Liver (tissue), 9 donors: ENCODE results near the gene LBHD1. TPM values are rescaled to one million over a fixed set of nuclear protein-coding genes. Genes with fewer than 3 reads are reported as not detected.
A peak's percentile ranks its signal among the peaks of the same experiment; 100 is the strongest.

Experiments
- DNase-seq: peaks from one replicate; pipeline ENCODE4 v3.0.0-alpha.2; 2017; ENCODE audit warnings: low spot score
- H3K27ac ChIP-seq, 2 donors: one replicate each; pipeline ENCODE4 v1.7.0; 2013; ENCODE audit warnings: inconsistent platforms in 2 of 2, low read length in 2 of 2, control low read depth in 1 of 2, low read depth in 1 of 2, mild to moderate bottlenecking in 1 of 2
- H3K27me3 ChIP-seq, 4 donors: one replicate each; pipeline versions ENCODE4 v1.6.1 to v1.7.0; 2013; ENCODE audit warnings: low read length in 3 of 4, inconsistent platforms in 1 of 4, mild to moderate bottlenecking in 1 of 4, moderate library complexity in 1 of 4; ENCODE audit not compliant: control insufficient read depth in 4 of 4, insufficient read depth in 4 of 4
- H3K36me3 ChIP-seq, 4 donors: one replicate each; pipeline versions ENCODE4 v1.6.1 to v1.7.0; 2013; ENCODE audit warnings: low read length in 3 of 4, mild to moderate bottlenecking in 3 of 4, low read depth in 1 of 4, moderate library complexity in 1 of 4; ENCODE audit not compliant: control insufficient read depth in 4 of 4, insufficient read depth in 3 of 4
- H3K4me1 ChIP-seq, 4 donors: one replicate each; pipeline versions ENCODE4 v1.6.1 to v1.7.0; 2013; ENCODE audit warnings: low read length in 3 of 4, mild to moderate bottlenecking in 3 of 4, moderate library complexity in 1 of 4; ENCODE audit not compliant: control insufficient read depth in 4 of 4, insufficient read depth in 4 of 4
- H3K4me3 ChIP-seq, 3 donors: one replicate each; pipeline versions ENCODE4 v1.6.1 to v1.7.0; 2013; ENCODE audit warnings: low read length in 3 of 3, control low read depth in 1 of 3, low read depth in 1 of 3, mild to moderate bottlenecking in 1 of 3
- H3K9ac ChIP-seq, 2 donors: one replicate each; pipeline ENCODE4 v1.7.0; 2013; ENCODE audit warnings: low read length in 2 of 2, mild to moderate bottlenecking in 2 of 2, moderate library complexity in 2 of 2, control low read depth in 1 of 2, low read depth in 1 of 2
- H3K9me3 ChIP-seq, 4 donors: one replicate each; pipeline versions ENCODE4 v1.6.1 to v1.7.0; 2013; ENCODE audit warnings: low read length in 3 of 4; ENCODE audit not compliant: control insufficient read depth in 4 of 4
- ATF3 ChIP-seq: IDR thresholded peaks from 2 replicates; pipeline ENCODE4 v1.6.1; 2016; ENCODE audit warnings: antibody characterized with exemption
- CTCF ChIP-seq: fragments of 150-350 bp; IDR thresholded peaks from 2 replicates; pipeline ENCODE4 v1.5.1; 2017; ENCODE audit warnings: improper control_type of control experiment, low read depth, low read length; ENCODE audit not compliant: missing input control
- EGR1 ChIP-seq, 2 donors: IDR thresholded peaks; 2 replicates each; pipeline ENCODE4 v1.6.1; 2016 to 2018; ENCODE audit warnings: antibody characterized with exemption in 2 of 2, low read depth in 2 of 2
- FOXA1 ChIP-seq: IDR thresholded peaks from 2 replicates; pipeline ENCODE4 v1.6.1; 2016; ENCODE audit warnings: antibody characterized with exemption
- FOXA2 ChIP-seq: IDR thresholded peaks from 2 replicates; pipeline ENCODE4 v1.6.1; 2016; ENCODE audit warnings: antibody characterized with exemption
- GABPA ChIP-seq, 2 donors: IDR thresholded peaks in 1 of 2; conservative IDR thresholded peaks in 1 of 2; 2 replicates each; pipeline ENCODE4 v1.6.1; 2016; ENCODE audit warnings: antibody characterized with exemption in 2 of 2, mild to moderate bottlenecking in 1 of 2, moderate library complexity in 1 of 2
- HNF4A ChIP-seq, 2 donors: conservative IDR thresholded peaks; 2 replicates each; pipeline ENCODE4 v1.6.1; 2016; ENCODE audit warnings: antibody characterized with exemption in 2 of 2, mild to moderate bottlenecking in 2 of 2
- HNF4G ChIP-seq: IDR thresholded peaks from 2 replicates; pipeline ENCODE4 v1.6.1; 2016; ENCODE audit warnings: antibody characterized with exemption
- JUND ChIP-seq, 2 donors: IDR thresholded peaks; 2 replicates each; pipeline ENCODE4 v1.6.1; 2016; ENCODE audit warnings: antibody characterized with exemption in 2 of 2
- MAX ChIP-seq: IDR thresholded peaks from 2 replicates; pipeline ENCODE4 v1.6.1; 2016; ENCODE audit warnings: antibody characterized with exemption
- NR2F2 ChIP-seq: IDR thresholded peaks from 2 replicates; pipeline ENCODE4 v1.6.1; 2016; ENCODE audit warnings: antibody characterized with exemption
- RAD21 ChIP-seq, 2 donors: IDR thresholded peaks; 2 replicates each; pipeline ENCODE4 v1.6.1; 2016; ENCODE audit warnings: antibody characterized with exemption in 2 of 2, mild to moderate bottlenecking in 2 of 2
- REST ChIP-seq: IDR thresholded peaks from 2 replicates; pipeline ENCODE4 v1.6.1; 2016; ENCODE audit warnings: antibody characterized with exemption, mild to moderate bottlenecking
- RXRA ChIP-seq, 2 donors: IDR thresholded peaks; 2 replicates each; pipeline ENCODE4 v1.6.1; 2017 to 2018; ENCODE audit warnings: antibody characterized with exemption in 2 of 2, mild to moderate bottlenecking in 1 of 2
- SP1 ChIP-seq: IDR thresholded peaks from 2 replicates; pipeline ENCODE4 v1.6.1; 2018; ENCODE audit warnings: antibody characterized with exemption, mild to moderate bottlenecking
- TAF1 ChIP-seq: conservative IDR thresholded peaks from 2 replicates; pipeline ENCODE4 v1.6.1; 2016; ENCODE audit warnings: antibody characterized with exemption, mild to moderate bottlenecking
- YY1 ChIP-seq: IDR thresholded peaks from 2 replicates; pipeline ENCODE4 v1.6.1; 2016; ENCODE audit warnings: antibody characterized with exemption, mild to moderate bottlenecking
- ZBTB33 ChIP-seq: IDR thresholded peaks from 2 replicates; pipeline ENCODE4 v1.6.1; 2016; ENCODE audit warnings: antibody characterized with exemption
- WGBS: extraction: QIAGEN DNeasy Blood & Tissue Kit; methylation state at CpG from one replicate; pipeline ENCODE4 v1.1.7; 2013; 5-methylcytosine and 5-hydroxymethylcytosine counted together
- polyA plus RNA-seq, 2 donors: library from polyadenylated mRNA; stranded (reverse) in 1 of 2; unstranded in 1 of 2; fragments of 200-250 nt in 1 of 2; fragments of >200 nt in 1 of 2; fragmentation: Nextera tagmentation in 1 of 2; extraction: Ambion mirVana in 1 of 2; gene quantifications; one replicate each; pipeline versions ENCODE4 v1.2.1 to v1.2.3, GENCODE V29; 2013 to 2015
- total RNA-seq, 2 donors: library from RNA; depleted of rRNA; stranded (reverse); fragments of >200 nt; gene quantifications; one replicate each; pipeline ENCODE4 v1.2.3, GENCODE V29; 2014
- donor health status: healthy.
- donor health status: healthy.
- donor health status: healthy.
- donor health status: healthy.
- donor health status: healthy.

The LBHD1 gene
- total and polyA plus RNA-seq, 4 donors = 1.6 to 4.4 (median 3.4) TPM

- H3K4me3 ChIP-seq = peak overlapping the region; percentile 55 to 85 (median 56)
- H3K9ac ChIP-seq = peak overlapping the region; percentile 79 to 93
- WGBS = 4% methylated on average over 7 of the region's 7 CpGs
- peak; percentile 62 for DNase-seq
- H3K36me3 ChIP-seq = peaks cover 0 to 4% (median 1%) of the 10 kb centered on the region in 4 donors
- H3K27ac ChIP-seq = peak overlapping the region; percentile 93 to 95
- peaks cover 19 to 62% (median 51%) of the 10 kb centered on the region in 4 donors for H3K4me1 ChIP-seq
- H3K9me3 ChIP-seq = no peaks in the 10 kb centered on the region
- TF ChIP-seq FOXA1 (no peak), ATF3 (no peak), JUND (IDR thresholded peaks at IDR 0.05) (no peak), HNF4G (no peak), RXRA (IDR thresholded peaks at IDR 0.05) (no peak), CTCF (no peak), ZBTB33 (no peak), GABPA (IDR thresholded peaks at IDR 0.05 in 1 of 2, conservative IDR thresholded peaks at IDR 0.05 in 1 of 2) (no peak), FOXA2 (no peak), HNF4A (conservative IDR thresholded peaks at IDR 0.05) (no peak), REST (no peak), SP1 (no peak), YY1 (no peak), TAF1 (no peak), MAX (no peak), EGR1 (IDR thresholded peaks at IDR 0.05; ENCODE audit: low read depth in 2 of 2) (no peak), NR2F2 (no peak), RAD21 (IDR thresholded peaks at IDR 0.05) (no peak)
- no peaks in the 10 kb centered on the region for H3K27me3 ChIP-seq
Observed at GRCh38 chr11:62708793-62709192, 36.7 kb upstream of the LBHD1 start.
